ENCODE measurements around the gene SEMA6D. TPM values are rescaled to one million over a fixed set of nuclear protein-coding genes. Genes with fewer than 3 reads are reported as not detected.

SEMA6D gene
- total RNA-seq, 1 experiment from 2014 or later, result 0.03 TPM

GRCh38 chr15:47743886-47744285 is 26.6 kb downstream of the SEMA6D start:
- Histone ChIP-seq H3K4me3 (ENCODE audit: low read depth in 2 of 2, low read length in 2 of 2) (no peak overlapping the region), H3K27ac (ENCODE audit: low read length) (no peak overlapping the region), H3K27me3 (ENCODE audit: control insufficient read depth, insufficient read depth, low read length) (no peaks in the 10 kb centered on the region), H3K9me3 (ENCODE audit: control insufficient read depth, insufficient read depth, low read depth, low read length) (no peaks in the 10 kb centered on the region), H3K4me1 (ENCODE audit: control insufficient read depth, insufficient read depth, low read length) (no peaks in the 10 kb centered on the region), H3K36me3 (ENCODE audit: control insufficient read depth, insufficient read depth, low read length) (no peaks in the 10 kb centered on the region)
- ATAC-seq (no peak), DNase-seq (ENCODE audit: low read depth, low spot score) (no peak)
- in situ Hi-C loops (cut with HindIII; ENCODE audit: low pct_unique_long_range_greater_than_20kb, low sequenced_read_pairs) (no loop called here), intact Hi-C loops (cut with micrococcal nuclease; ENCODE audit: unreplicated experiment) (no loop called here)
- POLR2A ChIA-PET, result no interaction called here
- no TSS peak for BruUV-seq (replicated peaks)
- no peak for TF ChIP-seq TCF7L2 (IDR thresholded peaks at IDR 0.05; ENCODE audit: low read depth, low read length)
- TF ChIP-seq REST (IDR thresholded peaks at IDR 0.05; ENCODE audit: insufficient read depth in 1 of 2, low read depth in 2 of 2, low read length in 1 of 2), result no peak
- TF ChIP-seq SIN3A (IDR thresholded peaks at IDR 0.05; ENCODE audit: borderline replicate concordance, insufficient read depth, low read depth, low read length), result no peak
- no peak for TF ChIP-seq CTCF (IDR thresholded peaks at IDR 0.05)
- no peak for TF ChIP-seq POLR2AphosphoS5 (IDR thresholded peaks at IDR 0.05; ENCODE audit: low read depth, low read length)
- CTCF ChIA-PET, result no interaction called here

GRCh38 chr15:47744496-47744895 is 27.2 kb downstream of the SEMA6D start:
- no peaks in the 10 kb centered on the region for H3K36me3 ChIP-seq (ENCODE audit: control insufficient read depth, insufficient read depth, low read length)
- intact Hi-C loops (cut with micrococcal nuclease; ENCODE audit: unreplicated experiment), result no loop called here
- ChIA-PET POLR2A (no interaction called here), CTCF (no interaction called here)
- H3K27ac ChIP-seq (ENCODE audit: low read length), result no peak overlapping the region
- H3K27me3 ChIP-seq (ENCODE audit: control insufficient read depth, insufficient read depth, low read length), result no peaks in the 10 kb centered on the region
- no peak for ATAC-seq
- TF ChIP-seq TCF7L2 (IDR thresholded peaks at IDR 0.05; ENCODE audit: low read depth, low read length) (no peak), REST (IDR thresholded peaks at IDR 0.05; ENCODE audit: insufficient read depth in 1 of 2, low read depth in 2 of 2, low read length in 1 of 2) (no peak), POLR2AphosphoS5 (IDR thresholded peaks at IDR 0.05; ENCODE audit: low read depth, low read length) (no peak), CTCF (IDR thresholded peaks at IDR 0.05) (no peak), SIN3A (IDR thresholded peaks at IDR 0.05; ENCODE audit: borderline replicate concordance, insufficient read depth, low read depth, low read length) (no peak)
- no TSS peak for BruUV-seq (replicated peaks)
- no peak for DNase-seq (ENCODE audit: low read depth, low spot score)
- no peaks in the 10 kb centered on the region for H3K4me1 ChIP-seq (ENCODE audit: control insufficient read depth, insufficient read depth, low read length)
- H3K4me3 ChIP-seq (ENCODE audit: low read depth in 2 of 2, low read length in 2 of 2), result no peak overlapping the region
- in situ Hi-C loops (cut with HindIII; ENCODE audit: low pct_unique_long_range_greater_than_20kb, low sequenced_read_pairs), result no loop called here
- no peaks in the 10 kb centered on the region for H3K9me3 ChIP-seq (ENCODE audit: control insufficient read depth, insufficient read depth, low read depth, low read length)

Measured in Panc1 (cell line).